ENCODE results near the gene SPATA4.
A peak's percentile ranks its signal among the peaks of the same experiment; 100 is the strongest.
"Not testable (repeated sequence)": the region's sequence is repeated elsewhere in the genome, so short reads cannot be mapped to it uniquely, and the experiment has no call there.

Gene SPATA4

GRCh38 chr4:176195184-176195978 is at the start of gene SPATA4:
TSS of gene SPATA4 (minus strand) at chr4:176195585. CDS start at chr4:176195562, 23 bp downstream.
- peak; percentile 92 to 94 for DNase-seq

DNA sequence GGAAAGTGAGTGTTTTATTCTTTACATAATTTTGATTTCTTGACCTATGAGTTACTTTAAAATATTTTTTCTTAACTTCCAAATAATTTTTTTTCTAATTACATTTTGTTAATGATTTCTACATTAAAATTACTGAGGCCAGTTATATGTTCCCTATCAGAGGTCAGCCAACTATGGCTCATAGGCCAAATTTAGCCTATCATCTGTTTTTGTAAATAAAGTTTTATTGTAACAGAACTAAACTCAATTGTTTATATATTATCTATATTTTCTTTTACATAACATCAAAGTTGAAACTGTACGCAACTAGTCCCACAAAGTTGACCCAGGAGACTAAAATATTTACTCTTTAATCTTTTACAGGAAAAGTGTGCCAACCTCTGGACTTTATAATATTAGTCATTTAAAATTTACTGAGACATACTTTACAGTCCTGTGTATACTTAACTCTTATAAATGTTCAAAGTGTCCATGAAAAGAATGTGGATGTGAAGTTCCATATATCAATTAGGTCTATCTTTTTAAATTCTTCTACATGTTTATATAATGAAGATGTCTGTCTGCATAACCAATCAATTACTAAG is 47.5 kb upstream of the SPATA4 start:
- DNase-seq, result no peak

DNA sequence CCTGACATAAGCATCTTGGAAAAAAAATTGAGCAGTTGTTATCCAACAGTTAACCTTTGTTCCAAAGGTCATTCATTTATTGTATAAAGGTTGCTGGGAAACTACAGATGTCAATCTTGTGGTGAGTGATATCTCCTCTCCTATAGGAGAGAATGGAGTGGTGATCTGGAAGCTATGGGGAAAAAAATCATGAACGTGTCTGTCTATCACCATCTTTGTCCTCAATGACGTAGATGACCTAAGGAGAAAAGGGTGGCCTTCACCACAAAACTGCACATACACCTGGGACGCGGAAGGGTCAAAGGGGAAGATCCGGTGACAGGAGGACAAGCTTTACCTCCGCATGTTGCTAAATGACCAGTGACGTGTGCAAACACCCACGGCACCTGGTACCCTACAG is 46.3 kb upstream of the SPATA4 start:
- no peak for DNase-seq

DNA sequence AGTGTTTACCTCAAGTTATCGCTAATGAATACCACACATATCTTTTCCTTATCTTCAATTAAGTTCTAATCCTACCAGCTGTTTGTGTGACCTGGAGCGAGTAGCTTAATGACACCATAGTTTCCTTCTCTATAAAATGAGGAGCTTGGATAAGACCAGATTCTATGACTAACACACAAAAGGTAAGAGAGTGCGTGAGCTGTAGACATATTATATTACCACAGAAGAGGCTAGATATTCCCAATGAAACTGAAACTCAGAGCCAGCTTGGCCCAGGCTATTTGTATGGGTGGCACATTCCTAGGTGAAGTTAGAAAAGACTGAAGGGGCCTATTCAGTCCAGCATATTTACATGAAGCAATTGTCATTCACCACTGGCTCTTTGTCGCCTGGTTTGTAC is 43.4 kb upstream of the SPATA4 start:
- DNase-seq, result no peak

- no peak for DNase-seq
These were observed 42.8 kb upstream of the SPATA4 start for GRCh38 chr4:176238157-176238610.

DNA sequence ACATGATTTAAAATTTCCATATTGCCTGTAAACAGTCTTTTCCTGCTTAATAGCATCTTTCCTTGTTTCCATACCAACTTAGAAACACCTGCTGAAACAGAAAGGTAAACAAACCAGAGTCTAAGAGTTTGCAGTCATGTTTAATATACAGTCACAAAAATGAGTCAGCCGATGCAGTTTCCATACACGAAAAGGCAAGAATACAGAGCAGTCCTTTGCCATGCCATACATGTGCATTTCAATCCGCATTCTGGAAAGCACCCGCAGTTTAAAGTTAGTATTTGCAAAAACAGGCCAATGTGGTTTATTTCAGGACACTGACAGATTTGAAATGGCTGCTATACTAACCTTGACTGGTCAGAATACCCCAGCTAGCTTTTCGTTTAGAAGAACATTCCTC is 41.6 kb upstream of the SPATA4 start:
- DNase-seq, result no peak

GRCh38 chr4:176230836-176231235 is 35.5 kb upstream of the SPATA4 start:
- DNase-seq, result no peak

DNA sequence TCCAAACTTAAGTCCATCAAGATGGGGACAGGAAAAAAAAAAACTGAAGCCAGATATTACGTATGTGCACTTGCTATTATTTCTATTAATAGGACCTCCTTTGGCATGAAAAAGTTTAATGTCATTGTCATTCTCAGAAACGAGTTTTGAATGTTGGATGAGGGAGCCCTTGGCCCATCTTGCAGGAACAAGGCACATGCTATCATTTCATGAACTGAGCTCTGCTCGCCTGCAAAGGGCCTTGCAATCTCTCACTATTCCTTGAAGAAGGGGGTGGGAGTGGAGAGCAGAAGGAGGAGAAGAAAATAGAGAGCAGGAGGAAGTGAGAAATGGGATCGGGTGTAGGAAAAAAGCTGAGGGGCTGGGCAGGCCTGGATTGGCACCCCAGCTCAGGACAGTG is 34.3 kb upstream of the SPATA4 start:
- no peak for DNase-seq

GRCh38 chr4:176226736-176227135 is 31.4 kb upstream of the SPATA4 start:
- DNase-seq, result no peak

- DNase-seq, result no peak
These were observed 28.2 kb upstream of the SPATA4 start for GRCh38 chr4:176223561-176223960.

GRCh38 chr4:176222149-176222548 is 26.8 kb upstream of the SPATA4 start:
- no peak for DNase-seq

- DNase-seq, result no peak
These were observed 22.1 kb upstream of the SPATA4 start for GRCh38 chr4:176217510-176217909.

- not testable (repeated sequence) for DNase-seq
These were observed 17.0 kb upstream of the SPATA4 start for GRCh38 chr4:176212351-176212750.

DNA sequence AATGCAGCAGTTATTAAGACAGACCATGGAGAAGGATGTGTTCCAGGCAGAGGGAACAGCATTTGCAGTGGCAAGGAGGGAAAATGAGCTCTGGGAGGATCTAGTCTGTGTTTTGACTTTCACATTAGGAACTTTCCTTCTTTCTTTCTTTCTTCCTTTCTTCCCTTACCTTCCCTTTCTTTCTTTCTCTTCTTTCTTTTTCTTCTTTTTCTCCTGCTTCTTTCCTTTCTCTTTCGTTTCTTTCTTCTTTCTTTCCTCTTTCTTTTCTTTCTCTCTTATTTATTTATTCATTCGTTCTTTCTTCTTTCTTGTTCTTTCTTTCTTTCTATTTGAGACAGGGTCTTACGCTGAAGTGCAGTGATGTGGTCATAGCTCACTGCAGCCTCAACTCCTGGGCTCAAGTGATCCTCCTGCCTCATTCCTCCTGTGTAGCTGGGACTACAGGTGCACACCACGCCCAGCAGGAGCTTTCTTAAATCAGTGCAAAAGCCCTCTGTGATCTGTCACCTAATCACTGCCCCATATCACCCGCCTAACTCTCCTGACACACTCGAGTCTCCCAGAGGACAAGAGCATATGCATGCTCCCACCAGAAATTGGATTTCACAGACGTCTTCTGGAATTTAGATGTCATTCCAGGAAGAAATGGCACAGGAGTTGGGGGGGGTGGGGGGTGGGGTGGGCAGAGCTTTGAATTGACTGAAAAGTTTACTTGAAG is 15.4 kb upstream of the SPATA4 start:
- no peak for DNase-seq

- DNase-seq, result no peak
These were observed 14.7 kb upstream of the SPATA4 start for GRCh38 chr4:176210101-176210500.

DNA sequence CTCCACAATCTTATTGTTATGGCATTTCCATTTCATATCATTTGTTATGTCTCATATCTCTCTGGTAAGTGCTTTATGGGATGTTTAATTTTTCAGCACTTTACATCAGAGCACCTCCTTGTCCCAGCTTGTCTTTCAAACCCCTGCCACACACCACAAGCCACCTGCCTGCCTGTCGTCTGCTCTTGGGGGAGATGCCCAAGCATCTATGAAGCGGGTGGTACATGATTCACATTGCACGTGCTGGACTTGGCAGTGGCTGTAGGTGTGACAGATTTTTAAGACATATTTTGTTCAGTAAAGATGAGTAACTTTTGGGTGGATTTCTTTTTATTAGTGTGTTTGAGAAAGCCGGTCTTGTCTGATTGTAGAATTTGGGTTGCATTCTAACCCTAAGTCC is 14.2 kb upstream of the SPATA4 start:
- DNase-seq, result no peak

- no peak for DNase-seq
These were observed 12.5 kb upstream of the SPATA4 start for GRCh38 chr4:176207839-176208238.

GRCh38 chr4:176205299-176205698 is 9.9 kb upstream of the SPATA4 start:
- no peak for DNase-seq

DNA sequence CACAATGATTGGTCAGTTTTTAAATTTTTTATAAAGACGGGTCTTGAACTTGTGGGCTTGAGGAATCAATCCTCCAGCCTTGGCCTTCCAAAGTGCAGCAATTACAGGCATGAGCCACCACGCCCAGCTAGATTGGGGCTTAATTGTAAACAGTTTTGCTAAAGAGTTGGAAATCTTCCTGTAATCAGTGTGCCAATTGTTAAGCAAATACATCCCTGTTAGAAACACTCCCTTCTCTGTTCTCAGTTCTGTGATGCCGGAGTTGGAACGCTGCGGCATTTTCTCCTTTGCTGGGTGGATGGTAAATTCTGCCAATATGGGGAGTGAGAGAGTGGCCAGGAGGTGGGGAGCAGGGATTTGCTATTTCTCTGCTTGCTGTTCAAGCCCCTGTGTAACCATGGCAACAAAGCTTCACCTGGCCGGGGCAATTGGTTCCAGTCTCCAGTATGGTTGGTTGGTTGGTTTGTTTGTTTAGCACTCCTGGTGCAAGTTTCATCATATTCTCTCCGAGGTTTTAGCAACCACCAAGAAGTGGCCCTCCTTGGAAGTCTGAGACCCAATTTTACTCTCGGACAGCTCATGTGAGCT is 3.0 kb upstream of the SPATA4 start:
- no peak for DNase-seq

GRCh38 chr4:176193938-176194337 is 1.4 kb downstream of the SPATA4 start:
- DNase-seq, result no peak

DNA sequence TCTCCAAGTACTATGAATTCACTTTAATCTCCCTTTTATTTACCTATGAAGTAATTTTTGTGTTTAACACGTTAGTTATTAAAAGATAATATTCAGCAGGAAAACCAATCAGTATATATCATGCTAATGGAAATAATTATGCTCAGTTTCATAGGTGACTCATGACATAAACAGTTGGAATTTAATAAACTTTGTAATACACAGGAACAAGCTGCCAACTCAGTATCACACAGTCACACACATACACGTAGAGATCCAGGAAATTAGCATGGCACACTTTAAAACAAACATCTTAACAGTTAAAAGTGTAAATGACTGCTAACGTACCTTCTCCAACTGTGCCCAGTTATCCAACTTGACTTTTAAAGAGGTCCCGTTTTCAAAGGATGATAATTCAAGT is 2.3 kb downstream of the SPATA4 start:
- DNase-seq, result no peak

DNA sequence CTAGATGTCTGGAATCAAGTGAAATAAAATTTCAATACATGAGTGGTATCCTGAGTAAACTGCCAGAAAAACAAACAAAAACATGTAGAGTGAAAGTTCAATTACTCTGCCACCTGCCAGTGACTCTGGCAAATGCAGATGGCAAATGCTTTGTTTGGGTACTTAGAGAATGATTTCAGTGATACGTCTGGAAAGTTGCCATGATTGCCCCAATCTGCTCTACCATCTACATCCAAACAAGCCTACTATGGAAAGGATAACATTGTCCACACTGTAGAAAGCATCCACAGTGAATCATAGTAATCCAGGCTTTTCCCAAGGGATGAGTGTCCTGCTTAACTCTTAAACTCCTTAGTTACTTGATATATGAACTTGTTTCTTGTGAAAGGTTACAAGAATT is 3.4 kb downstream of the SPATA4 start:
- no peak for DNase-seq

All from CD4-positive, alpha-beta T cell treated with Interleukin-4 for 1 hour (primary cell).